ENCODE data around the gene TMEM80. TPM values are rescaled to one million over a fixed set of nuclear protein-coding genes. Genes with fewer than 3 reads are reported as not detected.

TMEM80 gene
- total and polyA plus RNA-seq, 2 of the 8 experiments (the other 6 are each of a cell fraction or from before 2014, with no cell fraction given), result 8.0 to 16.3 TPM

- TF ChIP-seq CHD7 (IDR thresholded peaks at IDR 0.05; ENCODE audit: insufficient replicate concordance, low read length) (no peak), SIN3A (conservative IDR thresholded peaks at IDR 0.05 in 1 of 2, IDR thresholded peaks at IDR 0.05 in 1 of 2; ENCODE audit: low read depth in 1 of 2, low read length in 2 of 2) (no peak), TBP (IDR thresholded peaks at IDR 0.05; ENCODE audit: low read depth, low read length) (no peak), USF2 (IDR thresholded peaks at IDR 0.05; ENCODE audit: low read length) (no peak), SAP30 (IDR thresholded peaks at IDR 0.05; ENCODE audit: insufficient read depth, insufficient replicate concordance, low read length) (no peak), HDAC2 (IDR thresholded peaks at IDR 0.05; ENCODE audit: borderline replicate concordance in 1 of 2, low read depth in 2 of 2, low read length in 2 of 2) (no peak), SIRT6 (IDR thresholded peaks at IDR 0.05; ENCODE audit: low read length) (no peak), CEBPB (IDR thresholded peaks at IDR 0.05; ENCODE audit: low read depth, low read length) (no peak), SP2 (IDR thresholded peaks at IDR 0.05; ENCODE audit: low read length) (no peak), PHF8 (conservative IDR thresholded peaks at IDR 0.05; ENCODE audit: low read depth, low read length) (no peak)
Observed at GRCh38 chr11:687751-688150, 7.9 kb upstream of the TMEM80 start (continued).
